ACHN (cell line): ENCODE results near the gene IL6ST.

ENCODE experiments used
- DNase-seq: peaks from one replicate; pipeline ENCODE4 v3.0.0-alpha.2; 2015
- in situ Hi-C: cut with HindIII; loops from 2 replicates; pipeline ENCODE4 v1.10.0; 2017; ENCODE audit warnings: low sequenced_read_pairs, low pct_ligation_motif_present, low pct_unique_long_range_greater_than_20kb

The IL6ST gene

GRCh38 chr5:55911784-55912653 lies 82.7 kb downstream of the IL6ST start:
- peak; percentile 11 for DNase-seq
- in situ Hi-C loops = no loop called here

GRCh38 chr5:55908804-55909203 lies 86.0 kb downstream of the IL6ST start:
- in situ Hi-C loops = no loop called here
- no peak for DNase-seq

GRCh38 chr5:55907927-55908326 lies 86.8 kb downstream of the IL6ST start:
- in situ Hi-C loops = no loop called here
- no peak for DNase-seq

- in situ Hi-C loops = no loop called here
- DNase-seq = no peak
Observed at GRCh38 chr5:55905251-55905650, 89.5 kb downstream of the IL6ST start.

- DNase-seq = no peak
Observed at GRCh38 chr5:55904152-55904551, 90.6 kb downstream of the IL6ST start.

GRCh38 chr5:55903121-55903701 lies 91.6 kb downstream of the IL6ST start:
- in situ Hi-C loops = no loop called here
- no peak for DNase-seq

More at GRCh38 chr5:55904152-55904551, 90.6 kb downstream of the IL6ST start:
- in situ Hi-C loops = no loop called here

- DNase-seq = no peak
- in situ Hi-C loops = no loop called here
Observed at GRCh38 chr5:55902696-55903095, 92.1 kb downstream of the IL6ST start.

GRCh38 chr5:55900776-55901175 lies 94.0 kb downstream of the IL6ST start:
- no peak for DNase-seq
- in situ Hi-C loops = no loop called here

GRCh38 chr5:55900068-55900467 lies 94.7 kb downstream of the IL6ST start:
- no peak for DNase-seq
- in situ Hi-C loops = no loop called here

GRCh38 chr5:55899344-55899743 lies 95.4 kb downstream of the IL6ST start:
- in situ Hi-C loops = no loop called here
- no peak for DNase-seq

GRCh38 chr5:55897905-55898304 lies 96.9 kb downstream of the IL6ST start:
- no peak for DNase-seq
- in situ Hi-C loops = no loop called here

GRCh38 chr5:55897206-55897894 lies 97.4 kb downstream of the IL6ST start:
- no peak for DNase-seq
- in situ Hi-C loops = no loop called here

- in situ Hi-C loops = no loop called here
- no peak for DNase-seq
Observed at GRCh38 chr5:55896663-55897062, 98.1 kb downstream of the IL6ST start.

GRCh38 chr5:55896238-55896637 lies 98.5 kb downstream of the IL6ST start:
- DNase-seq = no peak
- in situ Hi-C loops = no loop called here

- in situ Hi-C loops = no loop called here
- no peak for DNase-seq
Observed at GRCh38 chr5:55895346-55895745, 99.4 kb downstream of the IL6ST start.

- in situ Hi-C loops = no loop called here
- DNase-seq = no peak
Observed at GRCh38 chr5:55894135-55894534, 100.6 kb downstream of the IL6ST start.

- in situ Hi-C loops = no loop called here
Observed at GRCh38 chr5:55892479-55892878, 102.3 kb downstream of the IL6ST start.

GRCh38 chr5:55888205-55888604 lies 106.6 kb downstream of the IL6ST start:
- DNase-seq = no peak
- in situ Hi-C loops = no loop called here

More at GRCh38 chr5:55892479-55892878, 102.3 kb downstream of the IL6ST start:
- DNase-seq = no peak

- in situ Hi-C loops = no loop called here
- no peak for DNase-seq
Observed at GRCh38 chr5:55885359-55885758, 109.4 kb downstream of the IL6ST start.
